Lower leg skin (tissue), 3 donors: ENCODE measurements around the gene IARS1.

Source experiments
- CTCF ChIP-seq, 3 donors: fragments of 450-650 bp; IDR thresholded peaks; one replicate each; pipeline ENCODE4 v1.5.1; 2016; ENCODE audit warnings: antibody characterized with exemption in 3 of 3, mild to moderate bottlenecking in 3 of 3, moderate library complexity in 2 of 3
- POLR2A ChIP-seq, 2 donors: fragments of 450-650 bp; IDR thresholded peaks; one replicate each; pipeline ENCODE4 v1.6.1; 2016 to 2017; ENCODE audit warnings: antibody characterized with exemption in 2 of 2, mild to moderate bottlenecking in 1 of 2, moderate library complexity in 1 of 2

- TF ChIP-seq CTCF (IDR thresholded peaks at IDR 0.05): no peak
- TF ChIP-seq POLR2A (IDR thresholded peaks at IDR 0.05): no peak
Observed at GRCh38 chr9:92245005-92245797, 48.3 kb downstream of the IARS1 start.
